Inflammatory macrophage treated with lipopolysaccharide for 4 hours (primary cell): ENCODE results near the gene RPRD1B.

Source experiments
- DNase-seq: peaks from one replicate; pipeline ENCODE4 v3.0.0-alpha.2; 2020

The RPRD1B gene

DNA sequence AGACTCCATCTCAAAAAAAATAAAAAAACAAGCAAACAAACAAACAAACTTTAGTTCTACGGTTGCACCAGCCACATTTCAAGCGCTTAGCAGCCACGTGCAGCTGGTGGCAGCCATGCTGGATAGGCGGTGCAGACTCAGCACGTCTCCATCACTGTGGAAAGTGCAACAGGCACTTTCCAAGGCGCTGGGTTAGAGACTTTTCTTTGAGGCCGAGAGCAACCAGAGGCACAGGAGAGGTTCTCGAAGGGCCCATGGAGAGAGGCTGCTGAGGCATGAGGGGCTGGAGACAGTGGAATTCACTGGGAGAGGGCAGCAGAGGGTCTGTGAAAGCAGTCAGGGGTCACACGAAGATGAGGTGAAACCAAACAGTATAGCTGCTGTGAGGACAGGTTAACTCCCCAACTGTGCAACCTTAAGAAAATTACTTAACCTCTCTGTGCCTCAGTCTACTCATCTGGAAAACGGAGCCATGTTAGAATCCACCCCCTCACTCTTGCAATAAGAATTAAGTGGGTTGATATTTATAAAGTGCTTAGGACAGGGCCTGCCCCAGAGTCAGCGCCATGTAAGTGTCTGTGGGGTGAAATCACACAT, 104.0 kb downstream of the RPRD1B start:
- DNase-seq, result no peak

DNA sequence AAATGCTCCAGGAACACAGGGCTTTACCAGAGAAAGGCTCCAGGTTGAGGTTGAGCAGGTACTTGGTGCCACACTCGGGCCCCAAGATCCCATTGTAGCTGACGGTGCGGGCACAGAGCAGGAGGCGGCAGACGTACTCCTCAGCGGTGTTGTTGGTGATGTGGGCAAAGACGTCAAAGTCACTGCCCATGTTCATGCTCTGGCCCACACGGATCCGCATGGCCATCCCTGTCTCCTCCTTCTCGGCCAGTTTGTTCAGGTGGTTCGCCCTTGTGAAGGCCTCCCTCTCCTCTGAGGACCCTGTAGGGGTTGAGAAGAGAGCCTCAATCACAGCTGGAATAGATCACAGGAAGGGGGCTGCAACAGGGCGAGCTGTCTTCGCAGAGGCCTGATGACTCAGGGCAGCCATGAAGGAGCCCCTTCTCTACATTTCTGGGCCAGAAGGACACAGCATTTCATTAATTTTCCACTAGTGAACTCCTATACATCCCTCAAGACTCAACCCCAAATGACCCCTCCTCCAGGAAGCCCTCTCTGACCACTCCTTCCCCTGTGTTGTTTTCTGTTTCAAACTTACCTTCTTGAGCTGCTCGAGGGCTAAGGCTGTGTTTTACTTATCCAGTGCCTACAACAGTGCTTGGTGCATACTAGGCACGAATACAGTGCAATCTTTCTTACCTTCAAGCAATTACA, 104.7 kb downstream of the RPRD1B start:
- DNase-seq, result no peak

DNA sequence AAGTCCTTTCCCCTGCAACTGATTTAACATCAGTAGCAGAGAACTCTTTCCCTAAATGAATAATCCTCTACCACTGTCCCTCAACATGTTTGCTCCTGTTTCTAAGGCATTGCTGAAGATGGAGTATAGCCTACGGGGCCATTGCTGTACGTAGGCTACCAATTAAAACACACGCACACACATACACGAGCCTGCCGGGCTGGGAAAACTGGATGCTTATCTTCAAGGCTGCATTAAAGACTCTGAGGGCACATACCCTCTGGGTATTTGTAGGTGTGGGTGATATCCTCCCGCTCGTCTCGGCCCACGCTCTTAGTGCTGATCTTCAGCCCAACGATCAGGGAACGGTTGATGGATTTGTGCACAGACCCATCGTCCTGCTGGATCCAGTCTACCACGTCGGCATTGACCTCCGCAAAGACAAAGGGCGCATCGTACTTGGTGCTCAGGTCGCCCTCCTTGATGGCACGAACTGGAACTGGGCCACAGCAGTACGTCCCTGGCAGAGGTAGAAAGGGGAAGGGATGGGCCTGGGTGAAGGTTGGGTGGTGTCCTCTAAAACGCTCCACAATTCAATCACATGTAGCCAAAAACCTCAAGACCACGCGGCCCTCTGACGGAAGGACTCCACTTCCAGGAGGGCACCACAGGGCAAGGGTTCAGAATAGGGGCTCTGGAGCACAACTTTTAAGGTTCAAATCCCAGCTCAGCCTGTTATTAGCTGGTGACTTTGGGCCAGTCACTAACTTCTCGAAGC, 105.8 kb downstream of the RPRD1B start:
- no peak for DNase-seq

DNA sequence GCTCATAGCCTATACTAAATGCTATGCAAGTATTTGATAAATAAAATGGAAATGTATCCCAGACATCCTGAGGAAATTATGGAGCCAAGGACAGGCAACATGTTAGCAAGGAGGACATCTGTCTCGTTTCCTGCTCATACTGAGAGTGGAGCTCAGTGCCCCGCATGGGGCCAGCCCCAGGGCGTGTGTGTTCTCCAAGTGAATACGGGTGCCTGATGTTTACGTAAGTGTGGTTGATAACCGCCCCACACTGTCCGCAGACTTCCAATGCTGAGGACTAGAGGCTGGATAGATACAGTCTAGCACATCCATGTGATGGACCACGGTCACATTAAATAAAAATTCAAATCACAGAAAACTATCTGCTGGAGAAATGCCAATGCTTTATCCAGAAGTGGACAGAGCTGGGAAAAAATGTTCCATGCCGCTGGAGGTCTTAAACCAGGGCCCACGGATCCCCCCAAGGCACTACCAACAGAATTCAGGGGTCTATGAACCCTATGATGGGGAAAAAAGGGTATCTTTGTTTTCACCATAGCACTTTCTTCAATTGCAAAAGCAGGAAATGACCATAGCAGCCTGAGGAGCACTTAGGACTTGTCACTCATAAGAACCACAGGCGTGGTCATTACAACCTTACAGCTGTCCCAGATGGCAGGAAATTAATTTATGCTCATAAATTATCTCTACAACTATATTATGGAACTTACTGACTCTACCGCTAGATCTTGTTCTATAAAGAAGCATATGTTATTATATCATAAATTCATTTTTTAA, 106.6 kb downstream of the RPRD1B start:
- peak; percentile 64 for DNase-seq

DNA sequence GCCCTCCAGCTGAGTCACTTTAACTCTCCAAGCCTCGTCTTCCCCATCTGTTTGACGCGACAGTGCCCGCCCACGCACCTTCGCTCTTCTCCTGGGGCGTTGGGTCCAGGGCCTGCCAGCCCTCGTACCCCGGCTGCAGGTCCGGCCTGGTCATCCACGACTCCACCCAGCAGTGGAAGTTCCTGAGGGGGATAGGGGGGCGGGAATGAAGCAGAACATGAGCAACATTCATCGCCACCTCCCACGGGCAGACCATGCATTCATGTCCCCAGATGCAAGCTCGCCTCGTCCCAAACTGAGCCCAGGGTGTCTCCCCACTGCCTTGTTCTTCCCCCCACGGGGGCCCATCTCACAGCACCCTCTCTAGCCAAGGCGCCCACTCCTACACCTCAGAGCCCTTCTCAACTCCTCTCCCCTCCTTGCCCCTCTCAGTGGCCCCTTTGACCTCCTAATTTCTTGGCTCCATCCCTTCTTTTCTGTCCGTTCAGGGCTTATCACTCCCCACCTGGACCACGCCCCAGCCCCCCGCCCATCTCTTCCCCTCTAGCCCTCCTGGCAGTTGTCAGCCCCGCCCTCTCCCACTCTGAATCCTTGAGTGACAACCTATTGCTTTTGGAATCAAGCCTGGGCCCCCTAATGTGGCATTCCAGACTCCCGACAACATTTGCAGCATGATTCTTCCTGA, 107.8 kb downstream of the RPRD1B start:
- DNase-seq, result peak; percentile 66
